ENCODE results near the gene SLC7A11.
"Not testable (repeated sequence)": the region's sequence is repeated elsewhere in the genome, so short reads cannot be mapped to it uniquely, and the experiment has no call there.

Gene SLC7A11

DNA sequence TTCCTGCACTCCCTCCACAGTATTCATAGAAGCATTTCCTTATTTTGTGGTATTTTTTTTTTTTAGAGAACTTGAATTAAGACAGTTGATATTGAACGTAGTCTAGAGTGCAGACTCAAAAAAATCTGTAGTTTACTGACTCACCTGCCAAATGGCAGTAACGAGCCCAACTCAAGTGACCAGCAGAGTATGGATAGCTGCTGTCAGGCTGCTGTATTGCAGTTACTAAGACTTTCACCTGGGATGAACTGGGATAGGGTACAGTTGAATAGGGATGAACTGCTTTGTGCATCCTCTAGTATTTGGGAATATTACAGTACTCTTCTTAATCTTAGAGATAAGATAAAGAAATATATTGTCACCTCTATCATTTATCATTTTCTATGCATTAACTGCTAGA, 7.0 kb upstream of the SLC7A11 start:
- H3K9me3 ChIP-seq (replicated peaks in 1 of 11): no peaks in the 10 kb centered on the region
- no peak overlapping the region for H3K4me2 ChIP-seq
- no peak overlapping the region for H3K27ac ChIP-seq
- H4K20me1 ChIP-seq: no peaks in the 10 kb centered on the region
- no peaks in the 10 kb centered on the region for H3K4me1 ChIP-seq
- TF ChIP-seq Cebpa-rat (IDR thresholded peaks at IDR 0.05): no peak
- no peaks in the 10 kb centered on the region for H3K36me3 ChIP-seq
- H3K4me3 ChIP-seq: no peak overlapping the region
- H3K27me3 ChIP-seq: no peaks in the 10 kb centered on the region
- no peak overlapping the region for H3K9ac ChIP-seq

- Histone ChIP-seq H3K4me3 (no peak overlapping the region), H4K20me1 (no peaks in the 10 kb centered on the region), H3K9me3 (replicated peaks in 1 of 11) (no peaks in the 10 kb centered on the region), H3K4me1 (peaks cover 0 to 6% (median 4%) of the 10 kb centered on the region in 10 experiments; a peak in 13 of 20 replicates), H3K36me3 (no peaks in the 10 kb centered on the region), H3K9ac (no peak overlapping the region), H3K27ac (no peak overlapping the region), H3K27me3 (no peaks in the 10 kb centered on the region), H3K4me2 (no peak overlapping the region)
- TF ChIP-seq Cebpa-rat (IDR thresholded peaks at IDR 0.05): no peak
Measured at GRCh38 chr4:138248058-138248457, 5.9 kb upstream of the SLC7A11 start.

GRCh38 chr4:138247643-138248042, 5.5 kb upstream of the SLC7A11 start:
- Histone ChIP-seq H3K36me3 (no peaks in the 10 kb centered on the region), H4K20me1 (no peaks in the 10 kb centered on the region), H3K27me3 (no peaks in the 10 kb centered on the region), H3K9ac (no peak overlapping the region), H3K4me2 (no peak overlapping the region), H3K27ac (no peak overlapping the region), H3K4me1 (peaks cover 0 to 9% (median 4%) of the 10 kb centered on the region in 10 experiments; a peak in 13 of 20 replicates), H3K9me3 (replicated peaks in 1 of 11) (no peaks in the 10 kb centered on the region), H3K4me3 (no peak overlapping the region)
- no peak for TF ChIP-seq Cebpa-rat (IDR thresholded peaks at IDR 0.05)

GRCh38 chr4:138243369-138243768, 1.2 kb upstream of the SLC7A11 start:
- no peak for TF ChIP-seq Cebpa-rat (IDR thresholded peaks at IDR 0.05)
- no peak overlapping the region for H3K4me3 ChIP-seq

DNA sequence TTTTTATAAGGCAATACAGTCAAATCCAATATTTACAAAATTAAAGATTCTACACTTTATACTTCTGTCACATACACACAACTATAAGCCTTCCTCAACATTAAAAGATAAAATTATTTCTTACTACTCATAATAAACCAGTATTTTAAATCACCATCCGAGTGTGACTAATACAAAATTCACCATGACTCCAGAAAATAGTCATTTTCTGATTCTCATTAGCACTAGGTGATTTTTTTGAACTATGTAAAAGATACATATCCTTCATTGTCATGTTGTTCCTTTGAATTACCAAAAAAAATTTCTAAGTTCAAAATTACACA, 646 bp upstream of the SLC7A11 start:
- no peaks in the 10 kb centered on the region for H4K20me1 ChIP-seq
- peak overlapping the region; percentile 77 to 93 (median 83); a peak in 21 of 22 replicates for H3K27ac ChIP-seq
- H3K4me1 ChIP-seq: peaks cover 14 to 41% (median 23%) of the 10 kb centered on the region in 10 experiments
- TF ChIP-seq Cebpa-rat (IDR thresholded peaks at IDR 0.05): no peak
- peak overlapping the region in 9 of 11 experiments; percentile 27 to 85 (median 61); a peak in 13 of 22 replicates for H3K4me2 ChIP-seq
- no peaks in the 10 kb centered on the region for H3K9me3 ChIP-seq (replicated peaks in 1 of 11)
- H3K36me3 ChIP-seq: no peaks in the 10 kb centered on the region
- H3K4me3 ChIP-seq: peak overlapping the region; percentile 29 to 62 (median 50); a peak in 13 of 20 replicates
- H3K9ac ChIP-seq: peak overlapping the region; percentile 54 to 79 (median 75); a peak in 15 of 22 replicates
- no peaks in the 10 kb centered on the region for H3K27me3 ChIP-seq

More at GRCh38 chr4:138243369-138243768, 1.2 kb upstream of the SLC7A11 start:
- H3K4me1 ChIP-seq: peaks cover 14 to 41% (median 23%) of the 10 kb centered on the region in 10 experiments
- no peaks in the 10 kb centered on the region for H3K27me3 ChIP-seq
- peak overlapping the region in 5 of 11 experiments; percentile 44 to 93 (median 83); a peak in 7 of 22 replicates for H3K27ac ChIP-seq
- H4K20me1 ChIP-seq: no peaks in the 10 kb centered on the region
- no peak overlapping the region for H3K9ac ChIP-seq
- peak overlapping the region in 7 of 11 experiments; percentile 4 to 36 (median 24); a peak in 7 of 22 replicates for H3K4me2 ChIP-seq
- H3K36me3 ChIP-seq: no peaks in the 10 kb centered on the region
- H3K9me3 ChIP-seq (replicated peaks in 1 of 11): no peaks in the 10 kb centered on the region

- Histone ChIP-seq H3K9ac (peak overlapping the region; percentile 57 to 79 (median 75)), H3K4me3 (peak overlapping the region; percentile 40 to 67 (median 54)), H3K4me1 (peaks cover 14 to 41% (median 23%) of the 10 kb centered on the region in 10 experiments)
Measured at GRCh38 chr4:138241281-138242075, 671 bp downstream of the SLC7A11 start.

DNA sequence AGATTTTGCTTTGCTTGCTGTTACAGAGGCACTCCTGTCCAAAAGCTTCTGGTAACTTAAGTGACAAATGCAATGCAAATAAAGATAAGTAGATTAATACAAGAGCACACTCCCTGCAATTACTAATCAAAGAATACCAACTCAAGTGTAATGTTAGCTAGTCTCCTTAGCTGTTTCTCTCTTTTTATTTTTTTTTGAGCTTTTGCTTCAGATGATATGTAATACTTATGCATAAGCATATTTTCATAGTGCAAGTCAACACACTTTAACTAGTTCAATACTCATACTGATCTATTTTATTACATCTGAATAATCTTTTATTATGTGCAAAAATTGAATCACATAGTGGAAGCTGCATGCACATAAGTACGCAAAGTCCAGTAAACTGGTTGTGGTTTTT, 2.7 kb downstream of the SLC7A11 start:
- H3K4me2 ChIP-seq: peak overlapping the region in 9 of 11 experiments; percentile 8 to 96 (median 52); a peak in 13 of 22 replicates
- no peaks in the 10 kb centered on the region for H3K27me3 ChIP-seq
- H3K4me1 ChIP-seq: peaks cover 16 to 60% (median 28%) of the 10 kb centered on the region in 10 experiments
- H3K36me3 ChIP-seq: no peaks in the 10 kb centered on the region
- no peak overlapping the region for H3K9ac ChIP-seq
- no peak for TF ChIP-seq Cebpa-rat (IDR thresholded peaks at IDR 0.05)
- H3K9me3 ChIP-seq (replicated peaks in 1 of 11): no peaks in the 10 kb centered on the region
- no peaks in the 10 kb centered on the region for H4K20me1 ChIP-seq
- no peak overlapping the region; a peak in 1 of 22 replicates for H3K27ac ChIP-seq
- peak overlapping the region in 2 of 10 experiments; percentile 50 to 61; a peak in 3 of 20 replicates for H3K4me3 ChIP-seq

More at GRCh38 chr4:138241281-138242075, 671 bp downstream of the SLC7A11 start:
- H4K20me1 ChIP-seq: no peaks in the 10 kb centered on the region
- TF ChIP-seq Cebpa-rat (IDR thresholded peaks at IDR 0.05): no peak
- H3K36me3 ChIP-seq: no peaks in the 10 kb centered on the region
- H3K27me3 ChIP-seq: no peaks in the 10 kb centered on the region
- H3K27ac ChIP-seq: peak overlapping the region; percentile 39 to 93 (median 83); a peak in 21 of 22 replicates
- H3K4me2 ChIP-seq: peak overlapping the region; percentile 76 to 96 (median 88)
- H3K9me3 ChIP-seq (replicated peaks in 1 of 11): no peaks in the 10 kb centered on the region

- H3K4me2 ChIP-seq: peak overlapping the region in 7 of 11 experiments; percentile 8 to 96 (median 85); a peak in 10 of 22 replicates
Measured at GRCh38 chr4:138238521-138239292, 3.4 kb downstream of the SLC7A11 start.

GRCh38 chr4:138237132-138237531, 5.0 kb downstream of the SLC7A11 start:
- H3K27ac ChIP-seq; H4K20me1 ChIP-seq; H3K27me3 ChIP-seq; H3K4me3 ChIP-seq; H3K36me3 ChIP-seq; H3K9me3 ChIP-seq (replicated peaks in 1 of 11); H3K4me2 ChIP-seq; H3K9ac ChIP-seq: not testable (repeated sequence)
- H3K4me1 ChIP-seq: peaks cover 12 to 56% (median 25%) of the 10 kb centered on the region in 10 experiments

More at GRCh38 chr4:138238521-138239292, 3.4 kb downstream of the SLC7A11 start:
- Histone ChIP-seq H3K4me3 (peak overlapping the region in 1 of 10 experiments; percentile 50; a peak in 2 of 20 replicates), H3K27ac (no peak overlapping the region; a peak in 1 of 22 replicates), H3K4me1 (peaks cover 16 to 60% (median 28%) of the 10 kb centered on the region in 10 experiments), H4K20me1 (no peaks in the 10 kb centered on the region), H3K9ac (no peak overlapping the region), H3K36me3 (peaks cover 0 to 2% (median 0%) of the 10 kb centered on the region in 11 experiments; a peak in 1 of 22 replicates), H3K9me3 (replicated peaks in 1 of 11) (no peaks in the 10 kb centered on the region), H3K27me3 (no peaks in the 10 kb centered on the region)
- no peak for TF ChIP-seq Cebpa-rat (IDR thresholded peaks at IDR 0.05)
